ENCODE results near the gene CREB3L2.
"Not testable (repeated sequence)": the region's sequence is repeated elsewhere in the genome, so short reads cannot be mapped to it uniquely, and the experiment has no call there.

Gene CREB3L2

DNA sequence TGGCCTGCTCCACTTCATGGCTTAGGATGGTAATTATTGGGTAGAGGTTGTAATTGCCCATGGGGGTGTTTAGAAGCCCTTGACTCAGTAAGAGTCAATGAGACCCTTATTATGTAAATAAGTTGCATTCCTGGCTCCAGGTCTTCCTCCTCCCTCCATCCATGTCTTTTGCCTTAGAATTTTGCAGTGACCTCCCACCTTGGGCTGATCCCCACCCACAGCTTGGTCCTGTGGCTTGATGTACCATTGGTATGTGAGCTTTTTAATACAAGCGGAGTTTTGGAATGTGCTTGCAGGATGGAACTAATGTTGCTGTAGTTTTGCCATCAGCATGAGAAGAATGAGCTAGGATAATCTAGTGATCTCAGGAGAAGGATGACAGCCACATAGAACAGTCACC, 81.9 kb downstream of the CREB3L2 start:
- Histone ChIP-seq H3K9me3 (ENCODE audit: control insufficient read depth, insufficient read depth, low read length) (no peaks in the 10 kb centered on the region), H3K4me1 (ENCODE audit: control insufficient read depth, insufficient read depth, low read length) (peaks cover 7% of the 10 kb centered on the region), H3K36me3 (ENCODE audit: control insufficient read depth, insufficient read depth, low read length) (peaks cover 3% of the 10 kb centered on the region), H3K9ac (ENCODE audit: low read depth, low read length) (no peak overlapping the region), H3K27me3 (ENCODE audit: control insufficient read depth, insufficient read depth, low read length) (no peaks in the 10 kb centered on the region), H3K4me3 (ENCODE audit: low read depth, low read length) (no peak overlapping the region)

DNA sequence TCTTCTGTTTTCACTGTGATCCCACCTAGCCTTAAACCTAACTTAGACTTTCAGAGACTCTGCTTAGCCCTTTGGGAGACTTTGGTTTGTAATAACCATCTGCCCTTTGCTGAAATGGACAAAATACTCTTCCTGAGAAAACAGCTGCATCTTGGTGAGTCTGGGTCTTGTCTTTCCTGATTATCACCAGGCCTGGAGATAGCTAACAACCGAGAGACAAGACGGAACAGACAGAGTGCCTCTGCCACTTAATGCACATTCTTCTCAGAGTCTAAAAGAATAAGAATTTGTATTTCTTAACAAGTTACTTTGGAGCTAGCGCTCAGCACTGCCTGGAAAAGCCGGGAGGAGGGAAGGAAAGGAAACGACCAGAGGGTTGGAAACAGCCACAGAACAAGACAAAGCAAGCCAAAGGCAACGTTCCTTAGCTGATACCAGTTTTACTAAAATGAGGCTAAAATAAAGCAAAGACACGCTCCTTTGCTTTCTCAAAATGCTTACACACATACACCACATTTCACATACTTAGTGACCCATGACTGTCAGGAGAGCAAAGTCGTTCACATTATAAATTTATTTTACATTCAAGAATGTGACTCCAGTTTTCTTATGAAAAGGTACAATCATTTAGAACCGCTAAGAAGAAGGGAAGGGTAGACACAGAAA, 84.8 kb downstream of the CREB3L2 start:
- peaks cover 7% of the 10 kb centered on the region for H3K4me1 ChIP-seq (ENCODE audit: control insufficient read depth, insufficient read depth, low read length)
- H3K36me3 ChIP-seq (ENCODE audit: control insufficient read depth, insufficient read depth, low read length) = peaks cover 15% of the 10 kb centered on the region
- no peaks in the 10 kb centered on the region for H3K9me3 ChIP-seq (ENCODE audit: control insufficient read depth, insufficient read depth, low read length)
- no peaks in the 10 kb centered on the region for H3K27me3 ChIP-seq (ENCODE audit: control insufficient read depth, insufficient read depth, low read length)
- H3K4me3 ChIP-seq (ENCODE audit: low read depth, low read length) = no peak overlapping the region
- no peak overlapping the region for H3K9ac ChIP-seq (ENCODE audit: low read depth, low read length)

DNA sequence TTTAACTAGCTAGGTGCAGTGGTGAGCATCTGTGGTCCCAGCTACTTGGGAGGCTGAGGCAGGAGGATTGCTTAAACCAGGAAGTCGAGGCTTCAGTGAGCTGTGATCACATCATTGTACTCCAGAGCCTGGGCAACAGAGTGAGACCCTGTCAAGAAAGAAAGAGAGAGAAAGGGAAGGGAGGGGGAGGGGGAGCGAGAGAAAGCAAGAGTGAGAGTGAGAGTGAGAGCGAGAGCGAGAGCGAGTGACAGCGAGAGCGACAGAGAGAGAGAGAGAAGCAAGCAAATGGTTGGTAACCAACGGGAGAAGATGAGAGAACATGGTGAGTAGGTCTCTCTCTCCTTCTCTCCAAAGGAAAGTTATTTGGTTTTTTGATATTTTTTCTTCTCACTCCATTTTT, 85.3 kb downstream of the CREB3L2 start:
- H3K4me1 ChIP-seq (ENCODE audit: control insufficient read depth, insufficient read depth, low read length) = peaks cover 7% of the 10 kb centered on the region
- no peaks in the 10 kb centered on the region for H3K9me3 ChIP-seq (ENCODE audit: control insufficient read depth, insufficient read depth, low read length)
- peaks cover 15% of the 10 kb centered on the region for H3K36me3 ChIP-seq (ENCODE audit: control insufficient read depth, insufficient read depth, low read length)
- H3K9ac ChIP-seq (ENCODE audit: low read depth, low read length) = no peak overlapping the region
- no peaks in the 10 kb centered on the region for H3K27me3 ChIP-seq (ENCODE audit: control insufficient read depth, insufficient read depth, low read length)
- no peak overlapping the region for H3K4me3 ChIP-seq (ENCODE audit: low read depth, low read length)

DNA sequence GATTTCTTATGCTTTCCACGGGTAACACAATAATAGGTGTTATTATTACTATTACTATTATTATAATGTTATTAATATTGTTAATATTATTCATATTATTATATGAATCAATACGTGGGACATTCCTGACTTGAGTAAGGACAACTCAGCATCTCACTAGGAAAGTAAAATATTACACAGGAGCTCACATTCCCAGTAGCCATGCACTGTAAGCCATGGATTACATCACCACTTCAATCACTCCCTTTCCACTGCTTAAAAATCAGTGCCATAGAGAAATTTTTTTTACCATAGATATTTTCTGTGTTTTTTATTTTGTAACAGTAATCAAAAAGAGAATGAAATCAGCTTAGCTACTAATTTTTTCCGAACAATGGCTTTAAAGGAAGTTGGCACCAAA, 86.6 kb downstream of the CREB3L2 start:
- Histone ChIP-seq H3K4me3 (ENCODE audit: low read depth, low read length) (no peak overlapping the region), H3K27me3 (ENCODE audit: control insufficient read depth, insufficient read depth, low read length) (no peaks in the 10 kb centered on the region), H3K9ac (ENCODE audit: low read depth, low read length) (no peak overlapping the region), H3K4me1 (ENCODE audit: control insufficient read depth, insufficient read depth, low read length) (peaks cover under 1% of the 10 kb centered on the region), H3K9me3 (ENCODE audit: control insufficient read depth, insufficient read depth, low read length) (no peaks in the 10 kb centered on the region), H3K36me3 (ENCODE audit: control insufficient read depth, insufficient read depth, low read length) (peaks cover 18% of the 10 kb centered on the region)

DNA sequence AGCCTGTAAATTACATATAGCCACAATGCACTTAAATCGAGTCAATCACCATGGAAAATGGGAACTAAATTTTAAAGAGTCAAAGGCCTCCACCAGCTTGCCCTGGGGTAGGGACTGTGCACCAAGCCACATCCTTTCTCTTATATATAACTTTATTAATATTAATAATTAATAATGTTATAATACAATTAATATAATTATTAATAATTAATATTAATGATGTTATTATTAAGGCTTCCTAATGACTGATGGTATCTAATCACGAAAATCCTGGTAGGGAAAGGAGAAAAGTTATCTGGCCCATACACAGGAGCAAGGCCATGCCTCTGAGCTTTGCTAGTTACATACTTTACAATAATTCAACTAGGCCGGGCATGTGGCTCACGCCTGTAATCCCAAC, 87.9 kb downstream of the CREB3L2 start:
- Histone ChIP-seq H3K9me3 (ENCODE audit: control insufficient read depth, insufficient read depth, low read length) (no peaks in the 10 kb centered on the region), H3K4me3 (ENCODE audit: low read depth, low read length) (no peak overlapping the region), H3K36me3 (ENCODE audit: control insufficient read depth, insufficient read depth, low read length) (peaks cover 21% of the 10 kb centered on the region)

DNA sequence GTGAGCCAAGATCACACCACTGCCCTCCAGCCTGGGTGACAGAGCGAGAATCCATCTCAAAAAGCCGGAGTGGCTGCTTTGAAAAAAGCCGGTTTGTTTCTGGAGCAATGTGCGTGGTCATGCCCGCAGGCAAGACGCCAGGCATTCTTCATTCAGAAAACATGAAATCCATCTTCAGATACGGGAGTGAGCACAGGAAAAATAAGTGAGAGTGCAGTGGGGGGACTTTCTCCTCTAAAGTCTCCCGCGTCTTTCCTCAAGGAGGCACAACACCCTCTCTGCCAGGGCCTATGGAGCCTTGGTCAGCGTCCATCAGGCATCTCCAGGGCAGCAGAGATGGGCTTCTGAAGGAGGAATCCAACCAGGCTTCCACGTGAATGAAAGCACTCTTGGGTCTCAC, 92.8 kb downstream of the CREB3L2 start:
- H3K4me3 ChIP-seq (ENCODE audit: low read depth, low read length) = no peak overlapping the region
- no peak overlapping the region for H3K9ac ChIP-seq (ENCODE audit: low read depth, low read length)
- no peaks in the 10 kb centered on the region for H3K27me3 ChIP-seq (ENCODE audit: control insufficient read depth, insufficient read depth, low read length)
- no peaks in the 10 kb centered on the region for H3K4me1 ChIP-seq (ENCODE audit: control insufficient read depth, insufficient read depth, low read length)
- no peaks in the 10 kb centered on the region for H3K9me3 ChIP-seq (ENCODE audit: control insufficient read depth, insufficient read depth, low read length)
- peaks cover 29% of the 10 kb centered on the region for H3K36me3 ChIP-seq (ENCODE audit: control insufficient read depth, insufficient read depth, low read length)

More for the DNA sequence above, 87.9 kb downstream of the CREB3L2 start:
- H3K9ac ChIP-seq (ENCODE audit: low read depth, low read length) = no peak overlapping the region
- no peaks in the 10 kb centered on the region for H3K4me1 ChIP-seq (ENCODE audit: control insufficient read depth, insufficient read depth, low read length)
- no peaks in the 10 kb centered on the region for H3K27me3 ChIP-seq (ENCODE audit: control insufficient read depth, insufficient read depth, low read length)

DNA sequence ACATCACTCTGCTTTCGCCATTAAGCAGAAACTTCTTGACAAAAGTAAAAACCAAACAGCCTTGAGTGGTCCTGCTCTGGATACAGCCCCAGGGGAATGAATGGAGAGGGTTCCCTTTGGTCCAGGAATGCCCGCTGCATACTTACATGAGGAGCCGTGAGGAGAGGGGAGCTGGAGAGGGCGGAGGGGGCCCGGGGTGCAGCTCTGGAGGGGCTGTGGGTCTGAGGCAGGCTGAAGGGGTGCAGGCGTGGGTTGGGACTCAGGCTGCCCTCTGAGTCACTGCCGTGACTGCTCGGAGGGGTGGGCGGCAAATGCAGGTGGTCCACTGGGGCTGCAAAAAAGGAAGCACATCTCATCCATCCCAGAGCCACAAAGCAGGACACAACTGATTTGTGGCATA, 93.8 kb downstream of the CREB3L2 start:
- H3K9ac ChIP-seq (ENCODE audit: low read depth, low read length) = no peak overlapping the region
- peaks cover 29% of the 10 kb centered on the region for H3K36me3 ChIP-seq (ENCODE audit: control insufficient read depth, insufficient read depth, low read length)
- no peaks in the 10 kb centered on the region for H3K4me1 ChIP-seq (ENCODE audit: control insufficient read depth, insufficient read depth, low read length)
- H3K27me3 ChIP-seq (ENCODE audit: control insufficient read depth, insufficient read depth, low read length) = no peaks in the 10 kb centered on the region
- no peak overlapping the region for H3K4me3 ChIP-seq (ENCODE audit: low read depth, low read length)
- no peaks in the 10 kb centered on the region for H3K9me3 ChIP-seq (ENCODE audit: control insufficient read depth, insufficient read depth, low read length)

DNA sequence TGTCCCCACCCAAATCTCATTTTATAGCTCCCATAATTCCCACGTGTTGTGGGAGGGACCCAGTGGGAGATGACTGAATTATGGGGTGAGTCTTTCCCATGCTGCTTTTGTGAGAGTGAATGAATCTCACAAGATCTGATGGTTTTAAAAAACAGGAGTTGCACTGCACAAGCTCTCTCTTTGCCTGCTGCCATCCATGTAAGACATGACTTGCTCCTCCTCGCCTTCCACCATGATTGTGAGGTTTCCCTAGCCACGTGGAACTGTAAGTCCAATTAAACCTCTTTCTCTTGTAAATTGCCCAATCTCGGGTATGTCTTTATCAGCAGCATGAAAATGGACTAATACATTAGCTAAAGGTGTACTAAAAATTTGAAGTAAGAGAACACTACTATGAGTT, 95.2 kb downstream of the CREB3L2 start:
- H3K9me3 ChIP-seq (ENCODE audit: control insufficient read depth, insufficient read depth, low read length); H3K27me3 ChIP-seq (ENCODE audit: control insufficient read depth, insufficient read depth, low read length); H3K4me3 ChIP-seq (ENCODE audit: low read depth, low read length); H3K4me1 ChIP-seq (ENCODE audit: control insufficient read depth, insufficient read depth, low read length); H3K9ac ChIP-seq (ENCODE audit: low read depth, low read length): not testable (repeated sequence)
- H3K36me3 ChIP-seq (ENCODE audit: control insufficient read depth, insufficient read depth, low read length) = peaks cover 26% of the 10 kb centered on the region

DNA sequence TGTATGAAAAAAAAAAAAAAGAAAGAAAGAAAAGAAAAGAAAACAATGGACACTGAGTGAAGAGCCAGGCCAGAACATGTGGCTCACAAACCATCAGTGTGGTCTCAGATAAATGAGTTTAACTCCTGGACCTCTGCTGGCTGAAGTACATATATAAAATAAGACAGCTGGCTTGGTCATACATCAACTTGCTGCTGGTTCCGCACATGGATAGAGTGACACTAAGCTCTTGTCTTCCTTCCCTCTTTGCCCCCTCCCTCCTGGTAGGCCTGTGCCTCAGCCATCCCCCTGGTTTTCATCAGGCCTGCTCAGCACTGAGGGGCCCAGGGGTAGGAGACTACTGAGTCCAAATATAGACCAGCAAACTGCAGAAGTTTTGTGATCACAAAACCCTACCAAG, 97.1 kb downstream of the CREB3L2 start:
- H3K4me3 ChIP-seq (ENCODE audit: low read depth, low read length) = no peak overlapping the region

DNA sequence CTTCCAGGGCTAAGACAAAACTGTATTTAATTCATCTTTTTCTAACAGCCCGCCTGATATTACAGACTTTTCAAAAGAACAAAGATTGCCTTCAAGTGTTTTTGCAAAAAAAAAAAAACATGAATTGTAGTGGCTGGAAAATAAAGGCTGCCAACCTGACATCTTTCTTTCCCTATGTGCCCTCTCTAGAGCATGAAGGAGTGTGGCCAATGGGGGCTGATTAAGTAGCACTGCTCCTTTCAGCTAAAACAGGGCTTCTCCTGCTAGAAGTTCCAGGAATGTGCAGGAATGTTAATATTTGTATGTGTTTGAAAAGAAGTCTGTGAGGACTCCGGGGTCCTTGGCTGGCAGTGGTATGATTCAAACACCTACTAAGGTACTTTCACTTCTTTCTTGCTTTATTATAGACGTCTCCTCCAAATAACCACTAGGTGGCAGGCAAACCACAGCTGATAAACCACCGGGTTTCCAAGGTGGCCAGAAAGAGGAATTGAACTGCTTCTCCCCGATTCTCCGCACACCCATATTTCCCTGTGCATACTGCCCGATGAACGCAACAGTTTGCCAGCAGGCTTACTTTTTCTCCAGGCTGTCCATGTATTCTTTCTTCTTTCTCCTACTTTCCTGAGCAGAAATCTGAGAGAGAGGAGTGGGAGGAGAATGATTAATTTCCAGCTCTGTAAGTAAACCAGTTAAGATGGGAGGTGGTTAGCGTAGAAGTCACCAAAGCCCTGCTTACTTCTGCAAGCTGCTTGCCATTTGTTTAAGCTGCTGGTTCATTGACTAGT, 98.3 kb downstream of the CREB3L2 start:
- H3K9me3 ChIP-seq (ENCODE audit: control insufficient read depth, insufficient read depth, low read length) = no peaks in the 10 kb centered on the region
- H3K36me3 ChIP-seq (ENCODE audit: control insufficient read depth, insufficient read depth, low read length) = peaks cover 27% of the 10 kb centered on the region
- no peaks in the 10 kb centered on the region for H3K27me3 ChIP-seq (ENCODE audit: control insufficient read depth, insufficient read depth, low read length)
- no peak overlapping the region for H3K4me3 ChIP-seq (ENCODE audit: low read depth, low read length)
- no peak overlapping the region for H3K9ac ChIP-seq (ENCODE audit: low read depth, low read length)
- H3K4me1 ChIP-seq (ENCODE audit: control insufficient read depth, insufficient read depth, low read length) = peaks cover 5% of the 10 kb centered on the region

More for the DNA sequence above, 97.1 kb downstream of the CREB3L2 start:
- Histone ChIP-seq H3K4me1 (ENCODE audit: control insufficient read depth, insufficient read depth, low read length) (peaks cover 2% of the 10 kb centered on the region), H3K9ac (ENCODE audit: low read depth, low read length) (no peak overlapping the region), H3K27me3 (ENCODE audit: control insufficient read depth, insufficient read depth, low read length) (no peaks in the 10 kb centered on the region), H3K9me3 (ENCODE audit: control insufficient read depth, insufficient read depth, low read length) (no peaks in the 10 kb centered on the region), H3K36me3 (ENCODE audit: control insufficient read depth, insufficient read depth, low read length) (peaks cover 27% of the 10 kb centered on the region)

DNA sequence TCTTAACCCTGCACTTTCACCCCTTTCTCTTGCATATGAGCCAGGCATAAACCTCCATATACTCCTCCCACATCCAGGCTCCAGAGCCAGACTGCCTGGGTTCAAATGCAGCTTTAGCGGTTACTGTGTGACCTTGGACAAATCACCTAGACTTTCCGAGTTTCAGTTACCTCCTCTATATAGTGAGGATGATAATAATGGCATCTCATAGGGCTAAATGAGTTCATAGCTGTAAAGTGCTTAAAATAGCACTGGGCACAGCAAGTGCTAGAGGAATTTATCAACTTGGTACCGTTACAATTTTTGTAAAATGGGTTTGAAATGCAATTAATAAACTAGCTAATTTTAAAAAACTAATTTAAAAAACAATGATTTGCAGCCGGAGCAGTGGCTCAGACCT, 101.7 kb downstream of the CREB3L2 start:
- Histone ChIP-seq H3K4me3 (ENCODE audit: low read depth, low read length) (no peak overlapping the region), H3K27me3 (ENCODE audit: control insufficient read depth, insufficient read depth, low read length) (no peaks in the 10 kb centered on the region), H3K4me1 (ENCODE audit: control insufficient read depth, insufficient read depth, low read length) (peaks cover 5% of the 10 kb centered on the region), H3K36me3 (ENCODE audit: control insufficient read depth, insufficient read depth, low read length) (peaks cover 6% of the 10 kb centered on the region), H3K9ac (ENCODE audit: low read depth, low read length) (no peak overlapping the region), H3K9me3 (ENCODE audit: control insufficient read depth, insufficient read depth, low read length) (no peaks in the 10 kb centered on the region)

Data from iPS-15b (cell line).